Mucosa of stomach (tissue), 1 donor: ENCODE data around the gene RNASE13.

ENCODE experiments used
- H3K27me3 ChIP-seq: one replicate; pipeline ENCODE4 v1.7.0; 2013; ENCODE audit warnings: mild to moderate bottlenecking, low read length; ENCODE audit not compliant: control insufficient read depth, insufficient read depth
- H3K36me3 ChIP-seq: one replicate; pipeline ENCODE4 v1.7.0; 2013; ENCODE audit warnings: low read length; ENCODE audit not compliant: control insufficient read depth, insufficient read depth
- H3K4me1 ChIP-seq: one replicate; pipeline ENCODE4 v1.7.0; 2013; ENCODE audit warnings: mild to moderate bottlenecking, low read length; ENCODE audit not compliant: control insufficient read depth, insufficient read depth
- H3K4me3 ChIP-seq: one replicate; pipeline ENCODE4 v1.7.0; 2013; ENCODE audit warnings: low read length
- H3K9ac ChIP-seq: one replicate; pipeline ENCODE4 v1.7.0; 2013; ENCODE audit warnings: mild to moderate bottlenecking, low read length, moderate library complexity
- H3K9me3 ChIP-seq: one replicate; pipeline ENCODE4 v1.7.0; 2013; ENCODE audit warnings: mild to moderate bottlenecking, low read length, moderate library complexity; ENCODE audit not compliant: control insufficient read depth
- donor health status: Pancreatic carcinoma.

Gene RNASE13

DNA sequence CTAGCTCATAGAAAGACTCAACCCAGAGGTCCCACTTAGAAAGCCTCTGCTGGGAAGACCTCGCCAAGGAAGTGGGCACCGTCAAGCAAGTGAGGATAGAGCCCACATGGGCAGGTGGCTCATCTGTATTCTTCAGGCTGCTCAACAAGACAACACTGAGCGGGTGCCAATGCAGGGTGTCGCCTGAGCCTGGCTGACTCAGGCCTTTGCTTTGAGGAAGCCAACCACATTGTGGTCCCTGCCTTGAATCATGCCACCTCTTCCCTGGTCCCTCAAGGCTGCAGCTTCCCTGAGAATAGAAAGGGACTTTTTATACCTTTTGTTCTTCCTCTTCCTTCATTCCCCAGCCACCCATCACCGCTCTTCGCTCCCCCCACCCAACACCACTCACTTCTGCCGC is 2.1 kb upstream of the RNASE13 start:
- Histone ChIP-seq H3K9me3 (no peaks in the 10 kb centered on the region), H3K27me3 (no peaks in the 10 kb centered on the region), H3K9ac (no peak overlapping the region), H3K4me1 (peaks cover 17% of the 10 kb centered on the region), H3K36me3 (no peaks in the 10 kb centered on the region), H3K4me3 (no peak overlapping the region)

DNA sequence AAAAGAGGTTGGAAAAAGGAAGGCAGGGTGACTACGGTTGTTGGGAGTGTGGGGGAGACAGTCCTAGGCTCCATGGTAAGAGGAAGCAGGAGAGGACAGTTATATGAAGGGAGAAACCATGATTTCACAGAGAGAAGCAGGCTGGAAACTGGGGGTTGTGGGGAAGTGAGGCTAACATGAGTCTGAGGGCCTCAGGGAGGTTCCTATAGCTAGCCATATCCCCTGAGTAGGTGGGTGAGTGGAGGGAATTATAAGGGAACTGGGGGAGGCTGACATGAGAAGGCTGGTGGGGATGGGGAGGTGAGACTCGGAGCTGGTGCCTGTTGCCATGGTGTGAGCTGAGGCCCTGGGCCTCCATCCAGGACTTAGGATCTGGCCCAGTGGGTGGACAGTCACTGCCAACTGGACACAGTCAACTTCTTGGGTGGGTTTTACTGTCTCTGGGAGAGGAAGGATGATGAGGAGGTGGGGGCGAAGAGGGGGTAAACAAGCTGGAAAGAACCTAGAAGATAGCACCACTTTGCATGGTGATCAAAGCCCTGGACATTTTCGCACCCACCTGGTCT is 1.4 kb downstream of the RNASE13 start:
- H3K36me3 ChIP-seq, result no peaks in the 10 kb centered on the region
- no peaks in the 10 kb centered on the region for H3K9me3 ChIP-seq

DNA sequence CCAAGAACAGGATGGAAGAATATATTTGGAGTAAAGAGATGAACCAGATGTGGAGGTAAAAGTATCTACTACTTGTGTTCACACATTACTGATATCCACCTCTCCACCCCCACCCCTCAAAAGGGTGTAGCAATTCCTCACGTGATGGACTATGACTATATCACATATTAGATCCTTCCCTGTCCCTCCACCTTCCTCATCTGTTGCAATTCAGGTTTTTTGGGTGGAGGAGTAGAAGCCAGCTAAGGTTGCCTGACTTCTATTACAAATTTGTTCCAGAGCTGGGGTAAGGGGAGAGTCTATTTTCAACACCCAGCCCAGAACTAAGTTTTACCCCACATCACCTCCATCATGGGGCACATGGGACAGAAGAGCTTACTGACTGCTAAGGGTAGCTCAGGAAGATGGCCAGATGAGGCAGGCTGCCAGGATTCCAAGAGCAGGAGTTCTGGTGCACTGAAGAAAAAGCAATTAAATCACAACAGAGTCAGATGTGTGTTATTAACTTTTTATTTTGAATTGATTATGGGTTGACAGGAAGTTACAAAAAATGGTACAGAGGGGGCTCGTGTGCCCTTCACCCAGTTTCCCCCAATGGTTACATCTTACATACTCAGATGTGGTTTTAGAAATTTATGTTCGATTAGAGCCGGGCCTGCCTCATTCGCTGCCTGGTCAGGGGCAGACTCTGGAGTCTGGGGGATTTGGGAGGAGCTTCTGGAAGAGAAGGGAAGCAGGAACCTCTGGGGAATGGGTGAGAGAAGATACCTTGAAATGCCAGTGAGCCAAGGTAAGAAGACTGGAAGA is 2.1 kb downstream of the RNASE13 start:
- no peaks in the 10 kb centered on the region for H3K36me3 ChIP-seq
- H3K9me3 ChIP-seq, result no peaks in the 10 kb centered on the region
- H3K27me3 ChIP-seq, result no peaks in the 10 kb centered on the region
- H3K9ac ChIP-seq, result no peak overlapping the region
- H3K4me3 ChIP-seq, result no peak overlapping the region
- H3K4me1 ChIP-seq, result no peaks in the 10 kb centered on the region

More for the DNA sequence above, 1.4 kb downstream of the RNASE13 start:
- Histone ChIP-seq H3K4me3 (no peak overlapping the region), H3K4me1 (peaks cover under 1% of the 10 kb centered on the region), H3K27me3 (no peaks in the 10 kb centered on the region), H3K9ac (no peak overlapping the region)

DNA sequence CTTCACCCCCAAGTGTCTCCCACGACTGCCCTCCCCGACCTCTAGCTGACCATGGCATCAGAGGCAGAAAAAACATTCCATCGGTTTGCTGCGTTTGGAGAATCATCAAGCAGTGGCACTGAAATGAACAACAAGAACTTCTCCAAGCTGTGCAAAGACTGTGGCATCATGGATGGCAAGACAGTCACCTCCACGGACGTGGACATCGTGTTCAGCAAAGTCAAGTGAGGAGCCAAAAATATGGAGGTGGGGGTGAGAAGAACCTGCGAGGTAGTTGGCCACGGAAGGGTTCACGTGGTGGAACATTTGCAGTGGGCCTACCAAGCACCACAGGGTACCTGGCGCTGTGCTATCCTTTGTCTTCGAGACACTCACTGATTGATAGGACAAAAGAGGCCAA is 4.1 kb downstream of the RNASE13 start:
- H3K36me3 ChIP-seq, result no peaks in the 10 kb centered on the region
- no peaks in the 10 kb centered on the region for H3K4me1 ChIP-seq
- H3K9ac ChIP-seq, result no peak overlapping the region
- H3K27me3 ChIP-seq, result no peaks in the 10 kb centered on the region
- no peak overlapping the region for H3K4me3 ChIP-seq
- H3K9me3 ChIP-seq, result no peaks in the 10 kb centered on the region

DNA sequence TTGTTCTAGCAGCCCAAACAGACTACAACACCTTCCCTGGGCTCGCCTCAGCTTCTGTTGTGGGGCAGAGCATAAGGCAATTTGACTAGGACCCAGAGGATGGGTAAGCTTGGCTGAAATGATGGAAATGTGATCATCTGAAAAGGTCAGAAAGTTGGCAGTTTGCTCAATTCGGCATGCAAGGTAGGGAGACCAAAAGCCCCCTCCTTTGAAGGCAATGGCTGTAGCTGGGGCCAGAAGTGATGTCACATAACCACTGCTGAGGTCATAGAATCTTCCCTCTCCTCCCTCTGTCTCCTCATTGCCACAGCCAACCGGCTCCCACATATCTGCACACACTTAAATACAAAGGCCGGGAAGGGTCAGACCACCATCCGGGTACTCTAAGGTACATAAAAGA is 4.7 kb downstream of the RNASE13 start, which contains the start of gene TPPP2:
TPPP2 (plus strand) TSS at position 301 of the 400 bp plus-strand sequence. CDS start 365 bp downstream, outside the sequence.
- Histone ChIP-seq H3K4me1 (no peaks in the 10 kb centered on the region), H3K4me3 (no peak within 1 kb of the TSS), H3K9ac (no peak within 1 kb of the TSS), H3K36me3 (no peaks in the 10 kb centered on the region), H3K27me3 (no peaks in the 10 kb centered on the region), H3K9me3 (no peaks in the 10 kb centered on the region)

DNA sequence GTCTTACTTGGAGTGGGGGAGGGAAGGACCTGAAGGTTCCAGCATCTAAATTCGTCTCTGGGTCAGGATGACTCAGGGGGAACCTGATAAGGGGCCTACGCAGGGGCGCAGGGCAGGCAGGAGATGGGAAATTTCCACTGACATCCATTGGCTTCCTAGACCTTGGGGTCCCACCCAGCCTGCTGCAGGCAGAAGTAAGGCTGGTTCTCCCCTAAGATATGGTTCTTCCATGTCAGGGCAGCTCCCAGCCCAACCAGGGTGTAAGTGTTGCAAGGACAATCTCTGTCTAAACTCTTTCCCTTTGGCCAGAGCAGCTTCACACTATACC is 7.7 kb downstream of the RNASE13 start:
- peaks cover 16% of the 10 kb centered on the region for H3K4me1 ChIP-seq
- H3K9me3 ChIP-seq, result no peaks in the 10 kb centered on the region
- no peaks in the 10 kb centered on the region for H3K36me3 ChIP-seq
- H3K9ac ChIP-seq, result no peak overlapping the region
- H3K4me3 ChIP-seq, result no peak overlapping the region
- H3K27me3 ChIP-seq, result no peaks in the 10 kb centered on the region

DNA sequence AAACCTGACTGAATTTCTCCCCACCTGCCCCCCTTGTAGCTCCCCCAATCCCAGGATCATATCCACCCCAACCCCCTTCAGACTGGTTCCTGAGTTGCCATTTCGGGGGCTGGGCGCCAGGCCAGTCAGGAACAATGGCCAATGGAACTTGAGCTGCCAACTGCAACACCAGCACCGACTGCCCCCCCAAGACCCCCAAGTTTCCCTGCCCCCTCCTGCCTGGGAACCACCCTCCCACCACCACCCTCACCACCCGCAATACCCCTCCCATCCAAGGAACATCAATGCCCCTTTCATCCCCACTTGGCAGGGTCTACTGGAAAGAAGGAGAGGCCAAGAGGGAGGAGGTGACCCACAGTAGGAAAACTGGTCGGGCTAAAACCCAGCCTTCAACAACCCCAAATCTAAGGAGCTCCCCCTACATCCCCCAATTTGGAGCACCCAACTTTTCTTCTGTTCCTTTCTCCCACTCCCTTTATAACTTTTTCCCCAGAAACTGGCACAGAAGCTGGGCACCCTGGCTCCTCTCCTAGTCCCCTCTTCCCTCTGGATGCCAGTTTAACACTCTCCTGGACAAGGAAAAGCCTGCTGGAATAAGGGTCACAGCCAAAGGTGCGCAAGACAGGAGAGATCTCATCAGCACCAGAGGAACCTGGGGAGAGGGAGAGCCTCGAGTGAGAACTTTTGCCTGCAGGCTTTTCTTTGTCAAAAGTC is 8.2 kb downstream of the RNASE13 start:
- Histone ChIP-seq H3K4me3 (no peak overlapping the region), H3K4me1 (peaks cover 16% of the 10 kb centered on the region), H3K9ac (no peak overlapping the region), H3K27me3 (no peaks in the 10 kb centered on the region), H3K9me3 (no peaks in the 10 kb centered on the region), H3K36me3 (no peaks in the 10 kb centered on the region)

DNA sequence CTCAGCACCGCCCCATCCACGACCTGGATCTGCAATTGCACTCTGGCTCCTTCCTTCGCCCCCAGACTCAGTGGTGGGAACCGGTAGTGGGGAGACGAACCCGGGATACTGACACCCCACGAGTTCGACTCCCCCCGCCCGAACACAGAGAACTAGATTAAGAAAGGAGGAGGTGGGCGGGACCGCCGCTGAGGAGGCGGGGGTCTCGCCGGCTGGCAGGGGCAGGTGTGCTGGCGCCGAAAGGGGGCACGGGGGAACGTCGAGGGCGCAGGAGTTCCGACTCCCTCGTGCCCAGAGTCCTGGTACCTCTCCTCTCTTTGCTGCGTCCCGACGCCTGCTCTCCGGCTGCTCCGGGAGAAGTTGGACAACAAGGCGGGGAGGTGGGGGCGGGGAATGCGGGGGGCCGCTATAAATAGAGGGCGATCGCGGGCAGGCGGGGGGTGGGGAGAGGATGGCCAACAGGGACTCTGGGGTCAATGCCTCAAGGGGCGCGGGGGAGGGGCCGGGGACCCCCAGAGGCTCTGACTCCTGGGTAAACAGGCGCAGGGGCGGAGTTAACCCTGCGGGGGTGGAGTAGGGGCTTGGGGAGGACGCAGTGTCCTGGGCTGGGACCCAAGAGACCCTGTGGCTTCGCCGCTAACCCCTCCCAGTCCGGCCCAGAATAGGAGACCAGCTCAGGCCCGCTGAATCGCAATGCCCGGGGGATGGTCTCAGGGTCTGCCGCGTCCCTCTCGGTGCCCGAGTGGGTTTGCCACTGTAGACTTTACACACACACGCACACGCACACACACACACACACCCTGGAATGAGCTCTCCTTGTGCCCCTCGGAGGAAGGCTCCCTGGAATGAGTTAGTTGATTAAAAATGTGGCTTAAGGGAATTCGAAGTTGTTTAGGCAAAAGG is 9.0 kb downstream of the RNASE13 start:
- Histone ChIP-seq H3K36me3 (no peaks in the 10 kb centered on the region), H3K4me3 (no peak overlapping the region), H3K27me3 (no peaks in the 10 kb centered on the region), H3K9me3 (no peaks in the 10 kb centered on the region), H3K4me1 (peaks cover 16% of the 10 kb centered on the region), H3K9ac (peak overlapping the region; percentile 67)

DNA sequence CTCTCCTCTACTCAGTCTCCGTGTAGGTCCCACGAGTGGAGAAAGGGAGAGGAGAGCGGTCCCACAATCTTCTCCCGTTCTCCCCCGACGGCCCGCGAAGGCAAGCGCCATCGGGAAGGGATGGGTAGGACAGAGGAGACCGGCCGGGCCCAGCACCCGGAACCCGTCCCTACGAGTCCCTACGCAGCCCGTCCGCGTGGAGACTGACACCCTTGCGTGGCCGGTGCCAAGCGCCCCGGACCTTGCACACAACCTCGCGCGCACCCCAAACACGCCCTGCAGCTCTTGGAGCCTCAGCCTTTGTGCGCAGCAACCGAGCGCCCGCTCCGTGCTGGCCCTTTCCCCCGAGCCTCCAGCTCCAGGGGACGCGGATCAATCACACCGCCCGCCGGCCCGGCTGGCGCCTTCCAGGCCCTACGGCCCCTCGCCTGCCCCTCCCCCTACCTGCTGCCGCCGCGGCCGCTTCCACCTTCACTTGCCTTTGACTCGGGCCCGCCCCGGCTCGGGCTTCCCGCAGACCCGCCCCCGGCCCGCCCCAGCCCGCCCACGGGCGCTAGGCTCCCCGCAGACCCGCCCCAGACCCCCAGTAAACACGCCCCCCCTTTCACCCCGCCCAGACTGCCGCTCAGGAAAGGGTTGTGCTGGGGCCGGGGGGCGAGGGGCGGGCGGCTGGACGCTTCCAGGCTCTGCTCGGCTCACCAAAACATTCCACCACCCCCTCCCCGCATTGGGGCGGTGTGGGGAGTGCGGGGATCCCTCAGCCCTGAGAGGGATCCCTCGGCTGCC is 9.8 kb downstream of the RNASE13 start, which contains the start of gene NDRG2:
NDRG2 (minus strand) TSS at position 477 of the 786 bp plus-strand sequence. CDS start 1,746 bp downstream, outside the sequence.
- H3K27me3 ChIP-seq, result no peaks in the 10 kb centered on the region
- peaks cover 16% of the 10 kb centered on the region for H3K4me1 ChIP-seq

DNA sequence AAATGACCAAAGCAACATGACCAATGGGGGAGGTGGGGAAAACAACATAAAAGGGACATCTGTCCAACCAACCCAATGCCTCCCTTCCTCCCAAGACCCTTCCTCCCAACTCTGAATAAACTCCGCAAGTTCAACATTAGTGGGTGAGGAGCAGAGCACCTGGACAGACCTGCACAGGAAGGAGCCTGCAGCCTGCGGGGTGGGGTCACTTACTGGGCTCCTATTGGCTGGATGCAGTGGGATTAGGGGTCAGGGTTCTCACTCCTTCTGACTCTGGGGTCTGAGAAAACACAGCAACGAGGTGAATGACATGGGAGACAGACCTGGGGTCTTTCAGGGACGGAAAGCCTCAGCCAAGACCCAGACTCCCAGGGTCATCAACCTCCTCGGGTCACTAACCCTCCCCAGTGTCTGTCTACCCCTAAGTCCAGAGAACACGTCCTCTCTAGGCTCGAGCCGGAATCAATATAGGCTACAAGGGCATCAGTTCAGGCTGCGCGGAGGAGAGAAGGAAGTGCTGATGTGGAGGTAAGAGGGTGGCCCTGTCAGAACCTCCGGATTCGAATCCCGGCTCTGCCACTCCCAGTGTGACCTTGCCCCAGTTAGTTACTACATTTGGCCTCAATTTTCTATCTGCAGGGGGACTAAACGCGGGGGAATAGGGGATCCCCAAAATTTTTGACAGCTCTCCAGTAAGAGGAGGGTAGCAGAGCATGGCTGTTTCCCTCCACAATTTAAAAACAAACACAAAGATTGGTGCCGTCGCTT is 10.6 kb downstream of the RNASE13 start:
- Histone ChIP-seq H3K9ac (peak overlapping the region; percentile 86), H3K4me1 (peaks cover 16% of the 10 kb centered on the region), H3K36me3 (no peaks in the 10 kb centered on the region), H3K9me3 (no peaks in the 10 kb centered on the region), H3K27me3 (no peaks in the 10 kb centered on the region), H3K4me3 (peak overlapping the region; percentile 78)

More for the DNA sequence above, 9.8 kb downstream of the RNASE13 start, which contains the start of gene NDRG2:
- H3K9me3 ChIP-seq, result no peaks in the 10 kb centered on the region
- peak within 1 kb of the TSS; percentile 86 for H3K9ac ChIP-seq
- no peaks in the 10 kb centered on the region for H3K36me3 ChIP-seq
- peak within 1 kb of the TSS; percentile 78 for H3K4me3 ChIP-seq
